ENCODE data around the gene JARID2. TPM values are rescaled to one million over a fixed set of nuclear protein-coding genes. Genes with fewer than 3 reads are reported as not detected.

Gene JARID2
- total and polyA plus RNA-seq, 11 donors, result 3.5 to 12.2 (median 7.5) TPM

DNA sequence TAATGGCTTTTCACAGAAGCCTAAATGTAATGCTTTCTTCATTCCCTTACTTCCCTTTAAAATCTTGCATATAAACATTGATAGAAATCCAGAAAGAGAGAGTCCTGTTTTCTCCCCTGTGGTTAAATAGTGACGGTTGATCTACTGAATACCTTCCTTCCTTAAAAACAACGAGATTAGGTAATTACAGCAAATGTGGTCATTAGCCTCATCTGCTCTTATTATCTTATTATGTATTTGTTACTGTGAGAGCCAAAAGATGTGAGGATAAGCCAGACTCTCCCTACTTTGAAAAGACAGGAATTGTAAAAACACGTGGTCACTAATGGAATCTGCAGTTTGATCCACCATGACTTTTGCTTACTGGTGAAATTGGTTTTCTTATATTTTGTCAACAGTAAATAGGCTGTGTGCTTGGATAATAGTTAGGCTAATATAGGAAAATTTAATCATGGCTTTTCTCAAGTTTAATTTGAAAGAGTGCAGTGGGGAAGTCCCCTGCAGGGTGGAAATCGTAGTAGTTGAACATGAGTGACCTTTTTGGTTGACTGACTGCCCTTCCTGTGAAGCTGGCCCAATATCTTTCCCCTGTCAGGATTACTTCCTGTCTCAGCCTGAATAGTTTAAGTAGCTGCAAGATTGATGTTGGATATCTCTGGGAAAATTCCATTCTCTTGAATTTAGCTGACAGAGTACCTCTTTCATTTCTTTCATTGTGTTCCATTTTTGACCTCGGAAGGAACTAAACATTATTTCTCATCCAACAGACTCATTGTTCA lies 62.8 kb downstream of the JARID2 start:
- intact Hi-C loops (cut with DNase I), result no loop called here
- no peaks in the 10 kb centered on the region for H3K36me3 ChIP-seq
- no peaks in the 10 kb centered on the region for H3K9me3 ChIP-seq
- TF ChIP-seq CTCF (IDR thresholded peaks at IDR 0.05) (no peak), POLR2A (IDR thresholded peaks at IDR 0.05) (no peak)
- ATAC-seq (peak in 2 of 4 donors; percentile 28 to 35), DNase-seq (no peak)
- H3K27me3 ChIP-seq, result no peaks in the 10 kb centered on the region
- H3K4me3 ChIP-seq, result no peak overlapping the region
- peak overlapping the region in 1 of 12 donors; percentile 35 for H3K27ac ChIP-seq
- peaks cover 0 to 91% (median 46%) of the 10 kb centered on the region in 12 donors for H3K4me1 ChIP-seq
- 44 to 53% (median 48%) methylated on average over 5 of the region's 5 CpGs for WGBS, 4 donors

GRCh38 chr6:15309611-15310283 lies 63.9 kb downstream of the JARID2 start:
- H3K4me1 ChIP-seq, result peaks cover 0 to 91% (median 44%) of the 10 kb centered on the region in 12 donors
- ATAC-seq (no peak), DNase-seq (no peak)
- H3K36me3 ChIP-seq, result no peaks in the 10 kb centered on the region
- no peak for TF ChIP-seq CTCF (IDR thresholded peaks at IDR 0.05)
- H3K27me3 ChIP-seq, result no peaks in the 10 kb centered on the region
- intact Hi-C loops (cut with DNase I), result no loop called here
- no peak overlapping the region for H3K4me3 ChIP-seq
- H3K27ac ChIP-seq, result no peak overlapping the region
- WGBS, 4 donors, result 59 to 65% (median 60%) methylated on average over 3 of the region's 3 CpGs
- no peaks in the 10 kb centered on the region for H3K9me3 ChIP-seq

DNA sequence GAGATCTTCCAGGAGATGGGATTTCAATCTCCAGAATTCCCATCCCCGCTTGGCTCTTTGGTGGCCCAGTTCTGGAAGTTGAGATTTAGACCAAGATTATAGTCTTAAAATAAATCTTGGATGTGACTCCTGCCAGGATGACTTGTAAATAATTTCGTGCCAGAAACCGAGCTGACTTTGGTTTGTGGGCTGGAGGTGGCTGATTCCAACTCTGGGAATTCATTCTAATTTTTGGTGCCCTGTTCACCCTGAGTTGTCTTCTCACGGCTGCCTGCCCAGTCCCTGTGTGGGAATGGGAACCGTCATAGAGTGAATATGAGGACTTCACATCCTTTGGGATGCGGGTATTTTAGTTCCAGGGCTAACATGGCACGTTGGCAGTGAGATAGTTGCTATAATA lies 64.8 kb downstream of the JARID2 start:
- Histone ChIP-seq H3K36me3 (no peaks in the 10 kb centered on the region), H3K9me3 (no peaks in the 10 kb centered on the region), H3K27ac (no peak overlapping the region), H3K27me3 (no peaks in the 10 kb centered on the region), H3K4me1 (peaks cover 0 to 83% (median 43%) of the 10 kb centered on the region in 12 donors), H3K4me3 (no peak overlapping the region)
- WGBS, 4 donors, result 47 to 50% (median 49%) methylated on average over 7 of the region's 7 CpGs
- no peak for ATAC-seq
- no peak for DNase-seq
- intact Hi-C loops (cut with DNase I), result no loop called here
- TF ChIP-seq POLR2A (IDR thresholded peaks at IDR 0.05) (no peak), CTCF (IDR thresholded peaks at IDR 0.05) (no peak)

GRCh38 chr6:15312500-15312899 lies 66.6 kb downstream of the JARID2 start:
- Histone ChIP-seq H3K4me3 (no peak overlapping the region), H3K4me1 (peaks cover 0 to 69% (median 43%) of the 10 kb centered on the region in 12 donors), H3K27me3 (no peaks in the 10 kb centered on the region), H3K9me3 (no peaks in the 10 kb centered on the region), H3K36me3 (no peaks in the 10 kb centered on the region), H3K27ac (no peak overlapping the region)
- 68 to 80% (median 76%) methylated on average over 3 of the region's 3 CpGs for WGBS, 4 donors
- no peak for DNase-seq
- intact Hi-C loops (cut with DNase I), result no loop called here
- ATAC-seq, result no peak
- no peak for TF ChIP-seq CTCF (IDR thresholded peaks at IDR 0.05)
- TF ChIP-seq POLR2A (IDR thresholded peaks at IDR 0.05), result no peak

All from heart left ventricle (tissue), 16 donors.